GM18520 (cell line): ENCODE data around the gene CATSPER1.

Experiments
- ATAC-seq: cut with Tn5 transposase; IDR thresholded peaks from one replicate; pipeline ENCODE4 v1.9.1; 2021; ENCODE audit not compliant: unreplicated experiment

The CATSPER1 gene

DNA sequence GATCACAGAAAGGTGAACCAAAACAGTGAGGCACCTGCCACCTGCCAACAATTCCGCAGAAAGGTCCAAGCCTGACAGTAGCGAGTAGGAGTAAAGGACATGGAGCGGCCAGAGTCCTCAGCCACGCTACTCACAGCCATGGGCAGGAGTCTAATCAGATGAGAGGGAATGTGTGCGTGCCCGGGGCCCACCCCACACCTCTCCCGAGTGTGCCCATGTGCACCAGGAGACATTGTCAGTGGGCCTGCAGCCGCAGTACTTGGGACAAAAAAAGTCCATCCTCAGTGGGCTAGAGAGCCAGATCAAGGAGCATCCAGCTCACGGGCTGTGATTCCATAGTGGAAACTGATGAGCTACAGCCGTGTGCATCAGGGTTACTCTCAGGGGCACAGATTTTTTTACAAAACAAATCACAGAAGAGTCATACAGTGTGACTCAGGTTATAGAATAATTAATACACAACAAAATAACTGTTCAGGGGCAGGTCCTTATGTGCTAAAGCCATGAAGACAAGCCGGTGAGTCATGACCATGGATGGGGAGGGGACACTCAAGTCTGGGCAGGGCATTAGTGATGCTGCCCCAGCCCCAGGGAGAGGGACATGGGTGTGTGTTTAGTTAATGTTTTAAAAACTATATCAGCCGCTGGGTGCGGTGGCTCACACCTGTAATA, 52.7 kb downstream of the CATSPER1 start:
- no peak for ATAC-seq

- no peak for ATAC-seq
Observed at GRCh38 chr11:65972116-65972515, 54.2 kb downstream of the CATSPER1 start.

- ATAC-seq, result no peak
Observed at GRCh38 chr11:65968600-65969482, 57.4 kb downstream of the CATSPER1 start.

DNA sequence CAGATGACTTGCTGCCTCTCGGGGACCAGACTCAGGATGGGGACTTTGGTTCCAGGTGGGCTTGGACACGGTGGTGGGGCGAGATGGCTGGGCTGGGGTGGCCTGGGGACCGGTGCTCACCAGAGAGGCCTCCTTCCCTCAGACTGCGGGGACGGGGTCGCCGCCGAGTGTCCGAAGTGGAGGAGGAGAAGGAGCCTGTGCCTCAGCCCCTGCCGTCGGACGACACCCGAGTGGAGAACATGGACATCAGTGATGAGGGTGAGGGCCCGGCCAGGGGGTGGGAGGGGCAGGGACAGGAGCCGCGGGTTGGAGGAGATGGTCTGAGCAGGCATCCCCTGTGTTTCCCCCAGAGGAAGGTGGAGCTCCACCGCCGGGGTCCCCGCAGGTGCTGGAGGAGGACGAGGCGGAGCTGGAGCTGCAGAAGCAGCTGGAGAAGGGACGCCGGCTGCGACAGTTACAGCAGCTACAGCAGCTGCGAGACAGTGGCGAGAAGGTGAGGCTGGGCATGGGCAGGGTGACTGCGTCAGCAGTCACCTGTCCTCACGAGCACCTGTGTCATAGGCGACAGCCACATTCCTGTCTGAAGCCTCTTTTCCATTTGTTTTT, 58.8 kb downstream of the CATSPER1 start:
- no peak for ATAC-seq
